ENCODE measurements around the gene IFI44. TPM values are rescaled to one million over a fixed set of nuclear protein-coding genes. Genes with fewer than 3 reads are reported as not detected.
A peak's percentile ranks its signal among the peaks of the same experiment; 100 is the strongest.

Gene IFI44, protein sequence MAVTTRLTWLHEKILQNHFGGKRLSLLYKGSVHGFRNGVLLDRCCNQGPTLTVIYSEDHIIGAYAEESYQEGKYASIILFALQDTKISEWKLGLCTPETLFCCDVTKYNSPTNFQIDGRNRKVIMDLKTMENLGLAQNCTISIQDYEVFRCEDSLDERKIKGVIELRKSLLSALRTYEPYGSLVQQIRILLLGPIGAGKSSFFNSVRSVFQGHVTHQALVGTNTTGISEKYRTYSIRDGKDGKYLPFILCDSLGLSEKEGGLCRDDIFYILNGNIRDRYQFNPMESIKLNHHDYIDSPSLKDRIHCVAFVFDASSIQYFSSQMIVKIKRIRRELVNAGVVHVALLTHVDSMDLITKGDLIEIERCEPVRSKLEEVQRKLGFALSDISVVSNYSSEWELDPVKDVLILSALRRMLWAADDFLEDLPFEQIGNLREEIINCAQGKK
- total RNA-seq = 10 to 100 TPM; 22.8 to 25.8 TPM

DNA sequence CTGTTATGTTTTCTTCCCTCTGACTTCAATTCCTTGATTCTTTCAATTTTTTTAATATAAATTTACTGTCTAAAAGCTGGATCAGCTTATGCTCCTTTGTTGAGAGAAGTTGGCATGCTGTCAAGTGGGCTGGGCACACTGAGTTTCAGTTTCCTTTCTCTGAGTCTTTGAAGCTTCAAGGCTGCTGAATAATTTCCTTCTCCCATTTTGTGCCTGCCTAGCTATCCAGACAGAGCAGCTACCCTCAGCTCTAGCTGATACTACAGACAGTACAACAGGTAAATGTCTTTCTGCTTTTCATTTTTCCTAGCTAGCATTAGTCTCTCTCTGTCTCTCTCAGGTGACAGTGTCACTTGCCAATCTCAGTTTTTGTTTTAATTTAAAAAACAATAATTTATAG lies at the start of gene IFI44:
Gene IFI44, plus strand, starts transcription at position 204 of the 400 bp plus-strand sequence. CDS start 365 bp downstream, outside the sequence.
- Mint-ChIP-seq H3K4me1 (peaks cover 40% of the 10 kb centered on the region), H3K9me3 (peaks cover 11% of the 10 kb centered on the region), H3K27me3 (no peaks in the 10 kb centered on the region), H3K4me3 (peak within 1 kb of the TSS; percentile 91), H3K27ac (peak within 1 kb of the TSS; percentile 89), H3K36me3 (ENCODE audit: low read depth) (peaks cover 7% of the 10 kb centered on the region)
- ATAC-seq (replicated peaks) = peak; percentile 86

DNA sequence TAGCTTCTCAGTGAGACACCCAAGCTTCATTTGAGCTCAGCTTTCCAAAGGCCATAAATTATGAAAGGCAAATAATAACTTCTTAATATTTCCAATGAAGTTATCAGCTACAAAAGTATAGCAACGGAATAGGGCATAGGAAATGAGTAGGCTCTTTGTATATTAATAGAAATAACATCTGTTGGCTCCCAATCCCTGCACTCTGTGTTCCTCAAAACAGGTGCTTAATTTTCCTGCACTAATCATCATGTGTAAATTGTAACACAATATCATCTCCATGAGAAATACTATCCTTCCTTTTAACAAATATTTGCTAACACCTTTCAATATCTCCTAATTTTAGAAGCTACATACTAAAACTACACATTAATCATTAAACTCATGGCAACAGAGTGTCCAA lies 48.6 kb upstream of the IFI44 start:
- no peak for ATAC-seq (replicated peaks)
- H3K27me3 Mint-ChIP-seq = peaks cover 4% of the 10 kb centered on the region
- H3K27ac Mint-ChIP-seq = no peak overlapping the region
- no peaks in the 10 kb centered on the region for H3K36me3 Mint-ChIP-seq (ENCODE audit: low read depth)
- H3K4me1 Mint-ChIP-seq = no peaks in the 10 kb centered on the region
- no peaks in the 10 kb centered on the region for H3K9me3 Mint-ChIP-seq
- no peak overlapping the region for H3K4me3 Mint-ChIP-seq

DNA sequence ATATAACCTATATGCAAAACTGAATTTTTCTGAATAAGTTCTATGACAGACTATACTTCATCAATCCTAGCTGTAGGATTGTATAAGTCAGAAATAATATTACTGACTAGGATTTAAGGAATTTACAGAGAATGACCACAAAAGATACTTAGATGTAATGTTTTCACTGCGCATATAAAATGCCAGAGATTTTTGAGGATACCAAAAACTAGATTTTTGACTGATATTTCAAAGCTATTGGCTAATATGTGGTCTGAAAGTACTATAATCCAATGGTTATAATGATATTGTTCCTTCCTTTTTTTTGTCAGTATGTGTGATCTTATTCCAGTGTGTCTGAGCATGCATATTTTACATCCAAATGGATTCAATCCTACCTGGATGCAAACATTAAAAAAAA lies 46.4 kb upstream of the IFI44 start:
- no peaks in the 10 kb centered on the region for H3K9me3 Mint-ChIP-seq
- H3K27ac Mint-ChIP-seq = no peak overlapping the region
- no peak overlapping the region for H3K4me3 Mint-ChIP-seq
- no peak for ATAC-seq (replicated peaks)
- no peaks in the 10 kb centered on the region for H3K36me3 Mint-ChIP-seq (ENCODE audit: low read depth)
- H3K27me3 Mint-ChIP-seq = peaks cover 4% of the 10 kb centered on the region
- H3K4me1 Mint-ChIP-seq = no peaks in the 10 kb centered on the region

DNA sequence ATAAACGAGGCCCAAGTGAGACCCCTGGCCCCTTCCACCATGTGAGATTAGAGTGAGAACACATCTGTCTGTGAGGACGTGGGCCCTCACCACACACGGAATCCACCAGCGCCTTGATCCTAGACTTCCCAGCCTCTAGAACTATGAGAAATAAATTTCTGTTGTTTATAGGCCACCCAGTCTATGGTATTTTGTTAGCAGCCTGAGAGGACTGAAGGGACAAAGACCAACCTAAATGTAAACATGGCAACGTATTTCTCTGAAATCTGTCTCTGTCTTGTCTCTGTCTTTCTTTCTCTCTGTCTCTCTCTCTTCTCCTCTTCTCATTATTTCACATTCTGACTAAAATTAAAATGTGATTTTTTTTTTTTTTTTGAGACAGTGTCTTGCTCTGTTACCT lies 45.0 kb upstream of the IFI44 start:
- Mint-ChIP-seq H3K36me3 (ENCODE audit: low read depth) (no peaks in the 10 kb centered on the region), H3K27me3 (peaks cover 4% of the 10 kb centered on the region), H3K4me1 (no peaks in the 10 kb centered on the region), H3K4me3 (no peak overlapping the region), H3K9me3 (no peaks in the 10 kb centered on the region), H3K27ac (no peak overlapping the region)
- ATAC-seq (replicated peaks) = no peak

DNA sequence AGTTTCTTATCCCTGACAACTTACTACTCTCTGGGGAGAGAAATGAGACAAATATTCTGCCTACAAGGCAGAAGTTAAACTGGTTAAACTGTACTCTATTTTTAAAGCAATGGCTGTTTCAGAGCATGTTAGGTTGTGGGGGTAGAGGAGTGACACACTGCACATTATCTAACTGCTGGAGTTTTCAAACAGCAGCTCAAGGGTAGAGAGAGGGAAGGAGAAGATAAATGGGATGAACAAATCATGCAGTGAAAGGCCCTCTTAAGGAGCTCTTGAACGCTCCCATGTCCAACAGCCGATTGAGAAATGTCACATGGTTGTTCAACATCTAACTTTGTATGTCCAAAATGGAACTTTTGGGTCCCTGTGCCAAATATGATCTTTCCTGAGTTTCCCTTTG lies 43.4 kb upstream of the IFI44 start:
- ATAC-seq (replicated peaks) = no peak
- H3K27ac Mint-ChIP-seq = no peak overlapping the region
- H3K27me3 Mint-ChIP-seq = peaks cover 4% of the 10 kb centered on the region
- no peaks in the 10 kb centered on the region for H3K36me3 Mint-ChIP-seq (ENCODE audit: low read depth)
- no peaks in the 10 kb centered on the region for H3K9me3 Mint-ChIP-seq
- no peaks in the 10 kb centered on the region for H3K4me1 Mint-ChIP-seq
- no peak overlapping the region for H3K4me3 Mint-ChIP-seq

DNA sequence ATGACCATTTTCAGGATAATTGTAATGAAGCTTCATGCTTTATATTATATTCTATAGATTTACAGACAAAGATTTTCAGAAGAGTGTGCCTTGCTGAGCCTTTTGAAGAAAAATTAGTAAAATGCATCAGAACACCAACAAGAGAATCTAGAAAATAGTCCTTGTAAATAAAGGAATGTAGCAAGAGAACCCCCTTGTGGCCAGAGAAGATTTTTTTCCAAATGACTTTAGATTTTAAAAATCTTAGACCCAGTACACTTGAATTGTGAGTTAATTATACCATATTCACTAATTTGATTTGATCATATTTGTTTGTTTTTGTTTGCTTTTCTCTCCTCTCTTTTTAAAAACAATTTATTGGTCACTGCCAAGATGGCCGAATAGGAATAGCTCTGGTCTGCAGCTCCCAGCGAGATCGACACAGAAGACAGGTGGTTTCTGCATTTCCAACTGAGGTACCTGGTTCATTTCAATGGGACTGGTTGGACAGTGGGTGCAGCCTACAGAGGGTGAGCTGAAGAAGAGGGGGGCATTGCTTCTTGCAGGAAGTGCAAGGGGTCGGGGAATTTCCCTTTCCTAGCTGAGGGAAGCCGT lies 42.2 kb upstream of the IFI44 start:
- H3K4me1 Mint-ChIP-seq = no peaks in the 10 kb centered on the region
- no peaks in the 10 kb centered on the region for H3K9me3 Mint-ChIP-seq
- H3K4me3 Mint-ChIP-seq = no peak overlapping the region
- no peak overlapping the region for H3K27ac Mint-ChIP-seq
- H3K36me3 Mint-ChIP-seq (ENCODE audit: low read depth) = no peaks in the 10 kb centered on the region
- no peaks in the 10 kb centered on the region for H3K27me3 Mint-ChIP-seq
- no peak for ATAC-seq (replicated peaks)

DNA sequence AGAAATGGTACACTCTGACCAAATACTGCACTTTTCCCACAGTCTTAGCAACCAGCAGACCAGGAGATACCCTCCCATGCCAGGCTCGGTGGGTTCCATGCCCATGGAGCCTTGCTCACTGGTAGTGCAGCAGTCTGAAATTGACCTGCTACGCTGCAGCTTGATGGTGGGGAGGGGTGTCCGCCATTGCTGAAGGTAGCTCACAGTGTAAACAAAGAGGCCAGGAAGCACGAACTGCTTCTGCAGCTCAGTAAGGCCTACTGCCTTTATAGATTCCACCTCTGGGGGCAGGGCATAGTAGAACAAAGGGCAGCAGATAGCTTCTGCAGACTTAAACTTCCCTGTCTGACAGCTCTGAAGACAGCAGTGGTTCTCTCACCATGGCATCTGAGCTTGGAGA lies 41.7 kb upstream of the IFI44 start:
- H3K27ac Mint-ChIP-seq = no peak overlapping the region
- no peaks in the 10 kb centered on the region for H3K4me1 Mint-ChIP-seq
- no peak overlapping the region for H3K4me3 Mint-ChIP-seq
- H3K36me3 Mint-ChIP-seq (ENCODE audit: low read depth) = no peaks in the 10 kb centered on the region
- ATAC-seq (replicated peaks) = no peak
- no peaks in the 10 kb centered on the region for H3K9me3 Mint-ChIP-seq
- H3K27me3 Mint-ChIP-seq = no peaks in the 10 kb centered on the region

DNA sequence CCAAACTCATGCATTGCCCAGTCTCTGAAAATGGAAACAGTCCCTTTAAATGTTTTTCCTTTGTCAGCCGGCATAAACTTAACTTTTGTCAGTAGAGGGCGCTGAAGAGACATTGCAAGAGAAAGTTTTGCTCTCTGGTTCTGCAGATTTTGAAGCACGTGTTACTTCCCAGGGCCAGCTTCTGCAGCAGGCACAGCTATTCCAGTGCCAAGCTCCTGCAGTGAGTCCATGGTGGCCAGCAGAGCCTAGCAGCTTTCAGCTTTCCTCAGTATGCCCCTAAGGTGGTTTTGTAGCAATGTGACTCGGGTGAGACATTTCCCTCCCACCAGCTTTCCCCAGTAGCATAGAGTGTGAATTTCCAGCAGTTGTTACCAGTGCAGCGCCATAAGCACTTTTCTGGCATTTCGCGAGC lies 32.0 kb upstream of the IFI44 start:
- Mint-ChIP-seq H3K27ac (no peak overlapping the region), H3K27me3 (no peaks in the 10 kb centered on the region), H3K36me3 (ENCODE audit: low read depth) (peaks cover 6% of the 10 kb centered on the region), H3K4me1 (peaks cover 34% of the 10 kb centered on the region), H3K4me3 (peak overlapping the region; percentile 20), H3K9me3 (no peaks in the 10 kb centered on the region)
- ATAC-seq (replicated peaks) = peak; percentile 65

DNA sequence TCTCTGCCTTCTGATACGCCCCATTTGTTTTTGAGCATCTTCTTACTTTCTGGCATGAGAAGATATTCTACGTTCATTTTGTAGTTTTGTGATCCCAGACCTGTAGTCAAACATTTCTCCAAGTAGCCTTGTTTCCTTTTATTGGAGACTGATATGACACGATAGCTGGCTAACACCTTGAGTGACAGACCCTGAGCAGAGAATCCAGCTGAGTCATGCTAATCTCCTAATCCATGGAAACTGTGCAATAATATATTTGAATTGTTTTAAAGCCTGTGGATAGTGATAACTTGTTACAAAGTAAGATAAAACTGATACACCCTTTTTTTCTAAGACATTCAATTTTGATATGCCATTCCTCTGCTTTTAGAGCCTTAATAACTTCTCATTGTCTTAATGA lies 30.6 kb upstream of the IFI44 start:
- no peaks in the 10 kb centered on the region for H3K9me3 Mint-ChIP-seq
- peak overlapping the region; percentile 55 for H3K27ac Mint-ChIP-seq
- peaks cover 42% of the 10 kb centered on the region for H3K4me1 Mint-ChIP-seq
- ATAC-seq (replicated peaks) = no peak
- H3K4me3 Mint-ChIP-seq = peak overlapping the region; percentile 78
- no peaks in the 10 kb centered on the region for H3K27me3 Mint-ChIP-seq
- H3K36me3 Mint-ChIP-seq (ENCODE audit: low read depth) = peaks cover 6% of the 10 kb centered on the region

DNA sequence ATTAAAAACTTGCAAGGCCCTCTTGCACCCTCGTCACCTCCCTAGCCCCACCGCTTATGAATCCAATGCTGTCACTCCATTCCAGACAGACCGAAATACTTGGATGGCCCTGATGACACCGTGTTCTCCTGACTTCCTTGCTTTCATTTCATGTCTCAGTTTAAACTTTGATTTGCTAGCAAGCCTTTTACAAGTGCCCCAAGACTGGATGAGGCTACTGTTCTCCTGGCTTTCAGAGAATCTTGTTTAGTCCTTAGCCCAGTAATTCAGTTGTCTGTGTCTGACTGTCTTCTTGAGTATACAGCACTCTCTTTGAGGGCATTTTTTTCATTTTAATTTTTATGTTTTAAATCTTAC lies 30.2 kb upstream of the IFI44 start:
- H3K4me3 Mint-ChIP-seq = peak overlapping the region; percentile 78
- peak overlapping the region; percentile 55 for H3K27ac Mint-ChIP-seq
- no peaks in the 10 kb centered on the region for H3K9me3 Mint-ChIP-seq
- H3K36me3 Mint-ChIP-seq (ENCODE audit: low read depth) = peaks cover 6% of the 10 kb centered on the region
- no peaks in the 10 kb centered on the region for H3K27me3 Mint-ChIP-seq
- H3K4me1 Mint-ChIP-seq = peaks cover 46% of the 10 kb centered on the region
- peak; percentile 16 for ATAC-seq (replicated peaks)

DNA sequence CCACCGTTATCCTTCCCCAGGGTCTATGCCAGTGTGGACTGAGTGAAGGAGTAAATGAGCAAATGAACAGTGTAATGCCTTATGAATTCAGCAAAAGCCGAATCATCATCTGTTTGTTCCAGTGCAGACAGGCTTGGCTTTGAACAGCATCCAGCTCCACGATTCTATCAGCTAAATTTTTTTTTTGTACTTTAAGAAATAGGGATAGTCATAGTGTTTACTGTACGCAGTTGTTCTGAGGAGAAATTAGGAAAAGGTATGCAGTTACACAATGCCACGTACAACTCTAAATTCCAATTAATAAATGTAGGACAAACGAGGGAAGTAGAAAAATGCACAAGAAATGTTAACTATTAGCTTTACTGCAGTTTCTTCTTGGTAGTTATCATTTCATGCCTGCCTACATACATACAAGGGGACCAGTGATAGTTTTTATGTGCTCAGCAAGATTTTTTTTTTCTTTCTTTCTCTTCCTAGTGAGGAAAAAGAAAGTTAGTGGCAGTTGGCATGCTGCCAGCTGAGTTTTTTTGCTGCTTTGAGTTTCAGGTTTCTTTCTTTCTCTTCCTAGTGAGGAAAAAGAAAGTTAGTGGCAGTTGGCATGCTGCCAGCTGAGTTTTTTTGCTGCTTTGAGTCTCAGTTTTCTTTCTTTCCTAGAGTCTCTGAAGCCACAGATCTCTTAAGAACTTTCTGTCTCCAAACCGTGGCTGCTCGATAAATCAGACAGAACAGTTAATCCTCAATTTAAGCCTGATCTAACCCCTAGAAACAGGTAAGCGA lies 29.6 kb upstream of the IFI44 start, which contains the start of gene IFI44L:
Gene IFI44L, plus strand, starts transcription at position 646 of the 777 bp plus-strand sequence. CDS start 7,468 bp downstream, outside the sequence.
- H3K9me3 Mint-ChIP-seq = no peaks in the 10 kb centered on the region
- H3K27me3 Mint-ChIP-seq = no peaks in the 10 kb centered on the region

DNA sequence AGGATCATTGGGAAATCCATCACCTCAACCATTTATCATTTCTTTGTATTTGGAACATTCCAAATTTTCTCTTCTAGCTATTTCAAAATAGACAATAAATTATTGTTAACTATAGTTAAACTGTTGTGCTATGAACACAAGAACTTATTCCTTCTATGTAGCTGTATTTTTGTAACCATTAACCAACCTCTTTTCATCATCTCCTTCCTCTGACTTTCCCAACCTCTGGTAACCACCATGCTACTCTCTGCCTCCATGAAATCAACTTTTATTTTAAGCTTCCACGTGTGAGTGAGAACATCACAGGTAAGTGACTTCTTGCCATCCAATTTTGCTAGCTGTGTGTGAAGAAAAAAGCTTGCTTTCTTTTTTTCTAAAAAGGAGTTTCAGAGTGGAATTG lies 29.0 kb upstream of the IFI44 start:
- ATAC-seq (replicated peaks) = no peak
- H3K27me3 Mint-ChIP-seq = no peaks in the 10 kb centered on the region
- H3K9me3 Mint-ChIP-seq = no peaks in the 10 kb centered on the region
- peak overlapping the region; percentile 55 for H3K27ac Mint-ChIP-seq
- H3K4me1 Mint-ChIP-seq = peaks cover 53% of the 10 kb centered on the region
- H3K4me3 Mint-ChIP-seq = peak overlapping the region; percentile 78
- peaks cover 6% of the 10 kb centered on the region for H3K36me3 Mint-ChIP-seq (ENCODE audit: low read depth)

More for the DNA sequence above, 29.6 kb upstream of the IFI44 start, which contains the start of gene IFI44L:
- peaks cover 6% of the 10 kb centered on the region for H3K36me3 Mint-ChIP-seq (ENCODE audit: low read depth)
- H3K4me1 Mint-ChIP-seq = peaks cover 52% of the 10 kb centered on the region
- ATAC-seq (replicated peaks) = peak; percentile 46
- peak within 1 kb of the TSS; percentile 78 for H3K4me3 Mint-ChIP-seq
- H3K27ac Mint-ChIP-seq = peak within 1 kb of the TSS; percentile 55

DNA sequence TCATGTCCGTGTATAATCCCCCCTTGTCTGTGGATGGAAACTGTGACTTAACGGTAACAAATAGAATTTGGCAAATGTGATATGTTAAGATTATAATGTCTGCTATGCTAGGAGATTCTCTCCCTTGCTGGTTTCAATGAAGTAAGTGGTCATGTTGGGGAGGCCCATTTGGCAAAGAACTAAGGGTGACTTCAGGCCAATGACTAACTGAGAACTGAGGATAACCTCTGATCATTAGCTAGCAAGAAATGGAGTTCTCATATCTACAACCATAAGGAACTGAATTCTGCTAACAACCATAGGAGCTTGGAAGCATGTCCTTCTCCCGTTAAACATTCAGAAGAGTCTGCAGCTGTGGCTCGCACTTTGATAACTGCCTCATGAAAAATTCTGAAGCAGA lies 27.1 kb upstream of the IFI44 start:
- H3K9me3 Mint-ChIP-seq = no peaks in the 10 kb centered on the region
- peak overlapping the region; percentile 74 for H3K4me3 Mint-ChIP-seq
- H3K27me3 Mint-ChIP-seq = no peaks in the 10 kb centered on the region
- H3K36me3 Mint-ChIP-seq (ENCODE audit: low read depth) = peaks cover 6% of the 10 kb centered on the region
- ATAC-seq (replicated peaks) = peak; percentile 50
- H3K27ac Mint-ChIP-seq = peak overlapping the region; percentile 29
- peaks cover 62% of the 10 kb centered on the region for H3K4me1 Mint-ChIP-seq

DNA sequence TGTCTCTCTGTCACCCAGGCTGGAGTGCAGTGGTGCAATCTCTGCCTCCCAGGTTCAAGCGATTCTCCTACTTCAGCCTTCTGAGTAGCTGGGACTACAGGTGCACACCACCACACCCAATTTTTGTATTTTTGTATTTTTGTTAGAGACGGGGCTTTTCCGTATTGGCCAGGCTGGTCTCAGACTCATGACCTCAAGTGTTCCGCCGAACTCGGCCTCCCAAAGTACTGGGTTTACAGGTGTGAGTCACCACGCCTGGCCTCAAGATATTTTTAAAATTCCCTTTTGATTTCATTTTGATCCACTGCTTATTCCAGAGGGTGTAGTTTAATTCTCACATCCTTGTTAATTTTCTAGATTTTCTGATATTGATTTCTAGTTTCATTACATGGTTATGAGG lies 25.6 kb upstream of the IFI44 start:
- no peaks in the 10 kb centered on the region for H3K27me3 Mint-ChIP-seq
- ATAC-seq (replicated peaks) = peak; percentile 23
- H3K36me3 Mint-ChIP-seq (ENCODE audit: low read depth) = peaks cover 12% of the 10 kb centered on the region
- peak overlapping the region; percentile 74 for H3K4me3 Mint-ChIP-seq
- H3K27ac Mint-ChIP-seq = peak overlapping the region; percentile 28
- H3K4me1 Mint-ChIP-seq = peaks cover 53% of the 10 kb centered on the region
- H3K9me3 Mint-ChIP-seq = no peaks in the 10 kb centered on the region
